H1 (cell line): ENCODE measurements around the gene OXNAD1. TPM values are rescaled to one million over a fixed set of nuclear protein-coding genes. Genes with fewer than 3 reads are reported as not detected.

Experiments
- CHD1 ChIP-seq: IDR thresholded peaks from 2 replicates; pipeline ENCODE4 v1.6.1; 2012; ENCODE audit warnings: low read depth, low read length, improper control_type of control experiment
- NRF1 ChIP-seq: IDR thresholded peaks from 2 replicates; pipeline ENCODE4 v1.6.1; 2011; ENCODE audit warnings: mild to moderate bottlenecking, low read depth, low read length, improper control_type of control experiment
- RFX5 ChIP-seq: IDR thresholded peaks from 2 replicates; pipeline ENCODE4 v1.6.1; 2011; ENCODE audit warnings: low read depth, low read length, improper control_type of control experiment, borderline replicate concordance
- TAF7 ChIP-seq: optimal IDR thresholded peaks from 2 replicates; pipeline ENCODE3; 2011; ENCODE audit warnings: low read depth, mild to moderate bottlenecking, inconsistent platforms, low read length, moderate library complexity, borderline replicate concordance
- polyA plus RNA-seq, 7 experiments: library from polyadenylated mRNA; depleted of rRNA in 3 of 7; stranded (reverse) in 5 of 7; unstranded in 2 of 7; fragments of >200 nt in 5 of 7; fragments of 200-250 nt in 2 of 7; gene quantifications; 1 replicate in 5 of 7; 2 replicates in 1 of 7; 4 replicates in 1 of 7; pipeline versions ENCODE4 v1.2.1 to v1.2.3, GENCODE V29; 2011 to 2013; ENCODE audit warnings: missing spikeins in 2 of 7, mixed read lengths in 2 of 7
- total RNA-seq: library from RNA; stranded (reverse); fragmentation: NEBNext Ultra II Directional; extraction: Animal tissue kit (Norgen Biotek cat#: 25700); gene quantifications from 2 replicates; pipeline ENCODE4 v1.2.1, GENCODE V29; 2021
- TF ChIP-seq, protein P1 (sequence below): IDR thresholded peaks from 2 replicates; pipeline ENCODE4 v1.6.1; 2012; ENCODE audit warnings: inconsistent platforms

OXNAD1 gene
- total and polyA plus RNA-seq, 2 of the 8 experiments (the other 6 are each of a cell fraction or from before 2014, with no cell fraction given), result 14.9 to 24.8 TPM

DNA sequence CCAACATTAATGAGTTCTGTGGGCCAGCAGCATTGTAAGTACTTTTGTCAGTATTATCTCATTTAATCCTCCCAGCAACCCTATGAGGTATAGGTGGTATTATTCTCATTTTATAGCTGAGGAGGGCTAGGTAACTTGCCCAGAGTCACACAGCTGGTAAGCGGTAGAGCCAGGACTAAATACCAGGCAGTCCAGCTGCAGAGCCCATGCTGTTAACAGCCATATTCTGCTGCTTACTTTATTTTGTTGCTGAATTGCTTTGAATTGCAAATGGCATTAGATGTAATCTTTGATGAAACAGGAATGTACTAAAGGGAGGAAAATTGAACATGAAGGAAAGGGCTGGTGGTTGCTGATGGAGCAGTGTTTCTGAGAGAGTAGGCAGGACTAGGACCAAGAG, 19.6 kb downstream of the OXNAD1 start (continued):
- TF ChIP-seq TAF7, result no peak
- TF ChIP-seq RFX5, result no peak
- TF ChIP-seq NRF1, result no peak
- TF ChIP-seq CHD1, result no peak
- TF ChIP-seq, protein P1, sequence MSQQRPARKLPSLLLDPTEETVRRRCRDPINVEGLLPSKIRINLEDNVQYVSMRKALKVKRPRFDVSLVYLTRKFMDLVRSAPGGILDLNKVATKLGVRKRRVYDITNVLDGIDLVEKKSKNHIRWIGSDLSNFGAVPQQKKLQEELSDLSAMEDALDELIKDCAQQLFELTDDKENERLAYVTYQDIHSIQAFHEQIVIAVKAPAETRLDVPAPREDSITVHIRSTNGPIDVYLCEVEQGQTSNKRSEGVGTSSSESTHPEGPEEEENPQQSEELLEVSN, result no peak
